Stimulated activated CD4-positive, alpha-beta T cell treated with anti-CD3 and anti-CD28 coated beads, Interleukin-2, amount 100 ng/mL, for 48 hours (primary cell): Measurements from ENCODE around the gene NUTM2E.
"Not testable (repeated sequence)": the region's sequence is repeated elsewhere in the genome, so short reads cannot be mapped to it uniquely, and the experiment has no call there.

Experiments used
- DNase-seq, 2 donors: peaks; one replicate each; pipeline ENCODE4 v3.0.0-alpha.2; 2020

Gene NUTM2E, protein sequence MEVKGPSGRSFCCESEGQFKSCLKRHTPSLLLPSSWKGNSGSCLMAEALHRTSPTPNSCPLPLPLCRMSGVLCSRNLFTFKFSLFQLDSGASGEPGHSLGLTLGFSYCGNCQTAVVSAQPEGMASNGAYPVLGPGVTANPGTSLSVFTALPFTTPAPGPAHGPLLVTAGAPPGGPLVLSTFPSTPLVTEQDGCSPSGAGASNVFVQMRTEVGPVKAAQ (N-terminal part only)

DNA sequence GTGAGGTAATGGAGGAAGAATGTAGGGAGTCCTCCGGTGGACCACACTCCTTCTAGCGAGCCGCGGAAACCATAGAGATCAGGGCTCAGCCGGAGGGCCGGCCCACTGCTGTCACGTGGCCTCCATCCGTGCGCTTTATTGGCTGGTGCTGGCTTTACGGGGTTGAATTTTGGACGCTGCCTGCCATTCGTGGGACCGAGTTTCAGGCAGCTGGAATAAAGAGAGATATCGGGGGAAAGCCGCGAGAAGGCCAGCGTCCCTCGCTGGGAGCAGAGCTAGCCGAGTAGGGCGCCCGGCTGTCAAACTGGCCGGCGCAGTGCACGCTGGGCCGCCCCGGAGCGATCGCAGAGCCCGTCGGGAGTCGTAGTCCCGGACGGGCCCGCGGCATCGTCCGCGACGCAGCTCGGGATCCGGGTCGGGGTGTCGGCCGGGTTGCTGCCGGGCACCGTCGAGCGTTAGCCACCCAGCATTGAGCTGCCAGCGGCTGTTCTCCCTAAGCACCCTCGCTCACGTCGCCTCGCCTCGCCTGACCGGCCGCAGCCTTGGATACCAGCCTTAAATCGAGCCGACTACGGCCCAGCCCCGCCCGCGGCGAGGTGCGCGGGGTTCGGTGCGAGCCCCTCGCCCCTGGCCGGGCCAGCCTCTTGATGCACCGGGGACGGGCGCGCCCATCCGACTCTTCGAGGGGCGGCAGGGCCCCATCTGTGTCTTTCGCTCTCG lies at the start of gene NUTM2E:
Gene NUTM2E, plus strand, starts transcription at position 244 of the 720 bp plus-strand sequence. CDS start 15,002 bp downstream, outside the sequence.
- peak; percentile 49 to 58 for DNase-seq

DNA sequence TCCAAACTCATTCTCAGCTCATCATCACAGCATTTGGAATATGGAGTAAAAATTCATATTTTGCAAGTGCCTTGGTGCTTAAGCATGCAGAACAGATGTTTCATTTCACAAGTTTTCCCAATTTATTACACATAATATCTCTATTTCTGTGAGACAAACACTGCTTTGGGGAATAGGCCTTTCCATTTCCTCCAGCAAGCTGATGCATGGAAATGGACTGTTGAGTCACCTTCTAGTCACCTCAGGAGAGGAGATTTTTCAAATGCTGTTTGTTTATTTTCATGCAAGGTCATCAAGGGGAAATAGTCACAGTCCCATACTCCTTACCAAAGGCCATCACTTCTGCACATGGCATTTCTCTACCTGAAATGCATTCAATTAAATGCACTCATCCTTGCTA lies 48.5 kb upstream of the NUTM2E start:
- DNase-seq: not testable (repeated sequence)

DNA sequence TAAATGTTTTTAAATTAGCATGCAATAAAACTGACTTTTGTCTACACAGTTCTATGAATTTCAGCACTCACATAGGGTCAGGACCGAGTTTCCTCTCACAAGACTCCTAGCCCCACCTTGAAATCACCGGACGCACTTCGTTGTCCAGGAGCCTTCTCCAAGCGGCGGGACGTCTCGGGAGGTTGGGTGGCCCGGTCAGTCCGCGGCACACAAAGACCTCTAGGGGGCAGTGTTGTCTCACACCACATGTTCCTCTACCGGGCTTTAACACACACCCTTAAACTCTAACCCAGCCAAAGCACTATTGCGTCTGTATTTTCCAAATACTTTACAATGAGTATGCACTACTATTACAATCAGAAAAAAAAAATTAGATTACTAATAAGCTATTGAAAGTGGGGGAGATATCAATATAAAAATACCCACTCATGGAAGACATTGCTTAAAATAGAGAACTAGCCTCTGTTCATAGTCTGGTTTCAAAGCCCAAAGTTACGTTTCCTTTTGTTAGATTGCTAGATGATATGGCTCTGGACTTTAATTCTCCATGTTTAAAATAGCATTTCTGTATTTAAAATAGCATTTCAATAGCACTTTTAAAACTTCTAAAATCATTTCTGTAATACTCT lies 47.1 kb upstream of the NUTM2E start:
- DNase-seq: peak; percentile 55 to 60

DNA sequence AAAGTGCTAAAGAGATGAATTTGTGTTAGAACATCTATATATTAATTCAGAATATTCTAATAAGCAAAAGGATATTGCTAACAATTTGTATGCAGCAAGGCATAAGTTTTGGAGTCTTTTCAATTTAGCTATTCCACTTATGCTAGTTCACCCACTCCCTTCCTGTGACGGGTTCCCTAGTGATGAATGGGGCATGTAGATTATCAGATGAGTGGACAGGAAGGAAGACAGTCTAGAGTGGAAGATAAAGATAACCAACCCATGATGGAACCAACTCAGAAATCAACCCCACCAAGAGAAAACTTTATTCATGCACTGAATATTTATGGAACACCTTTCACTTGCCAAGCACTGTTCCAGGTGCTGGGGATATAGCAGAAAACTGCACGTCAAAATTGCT lies 46.5 kb upstream of the NUTM2E start:
- not testable (repeated sequence) for DNase-seq

DNA sequence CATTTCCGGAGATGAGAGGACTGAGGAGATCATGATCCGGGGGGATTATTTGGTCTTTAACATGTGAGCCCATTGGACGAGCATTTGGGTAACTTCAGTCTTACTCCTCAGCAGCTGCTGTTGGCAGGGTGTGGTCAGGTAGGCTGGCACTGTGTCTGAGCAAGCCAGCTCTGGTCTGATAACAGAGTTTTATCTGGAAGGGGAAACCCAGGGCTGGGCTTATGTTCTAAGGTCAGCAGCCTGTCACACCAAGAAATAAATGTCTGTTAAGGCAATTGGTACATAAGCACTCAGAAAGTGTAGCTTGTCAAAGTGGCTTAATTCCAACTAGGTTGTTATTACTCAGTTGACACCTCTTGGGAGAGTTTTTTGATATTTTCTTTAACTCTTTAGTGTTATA lies 45.0 kb upstream of the NUTM2E start:
- DNase-seq: not testable (repeated sequence)

DNA sequence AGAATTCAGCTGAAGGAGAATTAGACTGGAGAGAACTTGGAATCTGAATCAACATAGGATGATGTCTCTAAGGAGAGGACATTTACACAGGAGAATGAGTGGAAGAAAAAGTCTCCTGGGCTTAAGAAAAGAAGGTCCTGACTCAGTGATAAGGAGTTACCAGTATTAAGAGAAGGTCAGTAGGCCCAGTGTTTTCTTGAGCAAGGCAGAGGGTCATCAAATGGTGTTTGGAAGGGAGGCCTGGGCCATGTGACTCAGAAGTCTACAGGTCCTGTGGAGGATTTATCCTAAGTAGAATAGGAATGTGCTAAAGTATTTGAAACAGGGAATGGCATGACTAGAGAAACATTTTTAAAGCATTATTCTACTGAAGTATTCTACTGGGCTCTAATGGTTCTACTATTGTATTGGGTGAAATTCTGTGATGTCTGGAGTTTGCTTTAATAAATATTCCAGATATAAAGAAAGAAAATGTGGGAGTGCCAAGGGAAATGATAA lies 39.0 kb upstream of the NUTM2E start:
- DNase-seq: not testable (repeated sequence)

DNA sequence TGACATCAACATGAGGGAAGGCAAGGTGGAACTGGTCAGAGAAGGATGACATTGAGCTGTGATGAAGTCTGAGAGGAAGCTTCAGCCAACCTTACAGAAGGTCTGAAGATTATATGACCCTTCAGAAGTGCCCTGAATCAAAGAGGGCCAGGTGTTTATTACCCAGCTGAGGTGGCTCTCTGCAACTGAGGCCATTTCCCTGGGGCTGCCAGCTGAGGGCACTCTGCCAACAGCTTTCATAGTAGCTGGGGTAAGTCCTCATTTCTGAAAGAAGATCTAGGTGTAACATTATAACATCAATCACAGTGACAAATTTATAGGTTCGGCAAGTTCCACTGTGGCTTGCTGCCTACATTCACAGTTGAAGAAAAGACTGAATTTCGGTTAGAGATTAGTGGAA lies 37.2 kb upstream of the NUTM2E start:
- not testable (repeated sequence) for DNase-seq

DNA sequence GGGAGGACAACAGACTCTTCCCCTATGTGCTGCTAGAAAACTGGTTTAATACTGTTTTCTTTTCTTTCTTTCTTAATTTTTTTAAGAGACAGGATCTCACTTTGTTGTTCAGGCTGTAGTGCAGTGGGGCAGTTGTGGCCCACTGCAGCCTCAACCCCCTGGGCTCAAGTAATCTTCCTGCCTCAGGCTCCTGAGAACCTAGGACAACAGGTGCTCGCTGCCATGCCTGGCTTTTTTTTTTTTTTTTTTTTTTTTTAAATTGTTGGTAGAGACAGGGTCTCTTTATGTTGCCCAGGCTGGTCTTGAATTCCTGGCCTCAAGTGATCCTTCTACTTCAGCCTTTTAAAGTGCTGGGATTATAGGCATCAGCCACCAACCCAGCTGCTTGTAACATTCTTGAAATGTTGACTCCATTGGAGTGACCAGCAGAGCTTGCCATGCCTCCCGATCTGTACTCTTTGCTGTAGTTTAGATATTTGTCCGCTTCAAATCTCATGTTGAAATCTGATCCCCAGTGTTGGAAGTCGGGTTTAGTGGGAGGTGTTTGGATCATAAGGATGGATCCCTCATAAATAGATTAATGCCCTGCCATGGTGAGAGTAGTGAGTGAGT lies 34.5 kb upstream of the NUTM2E start:
- DNase-seq: not testable (repeated sequence)

DNA sequence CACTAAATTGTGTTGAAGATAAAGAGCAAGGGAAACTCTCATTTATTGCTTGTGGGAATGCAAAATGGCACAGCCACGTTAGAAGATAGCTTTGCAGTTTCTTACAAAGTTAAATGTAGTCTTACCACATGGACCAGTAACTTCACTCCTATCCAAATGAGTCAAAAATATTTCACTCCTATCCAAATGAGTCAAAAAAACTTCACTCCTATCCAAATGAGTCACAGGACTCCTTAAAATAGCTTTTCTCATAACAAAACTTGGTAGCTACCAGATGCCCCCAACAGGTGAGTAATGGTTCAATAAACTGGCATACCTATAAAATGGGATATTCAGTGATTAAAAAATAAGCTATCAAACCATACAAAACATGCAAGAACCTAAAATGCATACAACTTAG lies 27.2 kb upstream of the NUTM2E start:
- not testable (repeated sequence) for DNase-seq

DNA sequence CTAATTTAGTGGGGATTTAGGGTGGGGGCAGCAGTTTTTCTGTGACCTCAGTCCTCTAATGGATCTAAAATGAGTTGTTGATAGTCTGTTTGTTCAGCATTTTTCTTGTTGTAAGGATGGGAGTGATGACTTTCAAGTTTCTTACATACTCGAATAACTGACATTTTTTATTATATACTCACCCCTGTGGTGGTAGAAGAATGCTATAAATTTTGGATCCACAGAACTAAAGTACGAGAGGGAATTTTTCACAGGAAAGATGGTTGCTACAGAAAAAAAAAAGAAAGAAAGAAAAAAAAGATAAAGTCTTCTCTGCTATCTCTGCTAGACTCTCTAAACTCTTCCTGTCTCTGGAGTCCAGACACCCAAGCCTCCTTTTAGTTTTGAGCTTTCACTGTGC lies 20.7 kb upstream of the NUTM2E start:
- DNase-seq: not testable (repeated sequence)

DNA sequence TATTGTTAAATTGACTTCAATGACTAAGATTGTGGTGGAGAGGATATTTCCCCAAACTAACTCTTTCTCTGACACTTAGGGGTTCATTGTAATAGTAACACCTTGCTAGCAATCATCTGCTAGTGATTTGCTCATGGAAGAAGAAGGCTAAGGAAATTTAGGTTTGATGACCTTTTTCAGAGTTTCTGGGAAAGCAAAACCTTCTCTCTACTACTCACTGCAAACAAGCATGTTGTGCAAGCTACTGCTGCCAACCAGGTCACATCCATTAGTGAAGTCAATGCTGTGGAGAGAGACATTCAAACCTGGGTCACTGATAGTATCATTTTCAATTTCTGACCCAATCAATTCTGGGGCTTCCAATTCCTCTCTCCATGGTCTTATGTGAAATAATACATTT lies 14.6 kb upstream of the NUTM2E start:
- DNase-seq: not testable (repeated sequence)

DNA sequence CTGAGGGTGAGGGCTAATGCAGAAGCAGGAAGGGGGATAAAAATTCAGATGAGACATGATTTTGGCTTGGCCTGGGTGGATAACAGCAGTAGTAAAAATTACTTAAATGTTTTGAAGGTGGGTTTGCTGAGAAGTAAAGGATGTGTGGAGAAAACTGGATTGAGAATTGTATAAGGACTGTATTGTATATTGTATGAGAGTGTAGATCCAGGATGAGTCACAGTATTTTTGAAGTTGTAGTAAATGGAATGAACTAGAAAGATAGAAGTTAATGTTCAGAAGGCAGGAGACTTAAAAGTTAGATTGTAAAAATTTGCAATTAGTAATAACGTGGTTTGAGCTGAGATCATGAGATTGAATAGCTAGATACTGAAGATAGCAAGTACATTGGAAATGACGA lies 10.2 kb upstream of the NUTM2E start:
- not testable (repeated sequence) for DNase-seq

DNA sequence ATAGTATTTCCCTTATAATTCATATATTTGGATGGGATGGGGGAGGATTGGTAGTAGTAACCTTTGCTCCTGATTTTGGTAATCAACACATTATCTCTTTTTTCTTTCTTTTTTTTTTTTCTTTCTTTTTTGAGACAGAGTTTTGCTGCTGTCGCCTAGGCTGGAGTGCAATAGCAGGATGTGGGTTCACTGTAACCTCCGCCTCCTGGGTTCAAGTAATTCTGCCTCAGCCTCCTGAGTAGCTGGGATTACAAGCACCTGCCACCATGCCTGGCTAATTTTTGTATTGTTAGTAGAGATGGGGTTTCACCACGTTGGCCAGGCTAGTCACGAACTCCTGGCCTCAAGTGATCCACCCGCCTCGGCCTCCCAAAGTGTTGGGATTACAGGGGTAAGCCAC lies 3.2 kb upstream of the NUTM2E start:
- DNase-seq: not testable (repeated sequence)

DNA sequence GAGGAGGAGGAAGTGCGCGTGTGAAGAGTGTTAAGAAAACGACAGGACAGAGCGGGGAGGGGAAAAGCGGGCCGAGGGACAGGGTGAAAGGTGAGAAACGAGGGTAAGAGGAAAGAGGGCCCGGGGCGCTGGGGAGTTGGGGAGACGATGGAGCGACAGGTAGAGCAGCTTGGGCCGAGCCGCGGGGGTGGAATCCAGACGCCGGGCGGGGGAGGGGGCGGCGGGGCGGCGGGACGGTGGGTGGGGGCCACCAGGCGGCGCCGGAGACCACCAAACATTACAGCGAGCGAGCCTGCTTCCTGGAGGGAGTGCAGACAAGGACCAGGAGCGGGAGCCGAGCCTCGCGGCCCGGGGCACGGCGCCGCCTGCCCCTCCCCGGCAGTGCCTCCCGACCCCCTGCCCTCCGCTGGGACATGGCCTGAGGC lies 940 bp upstream of the NUTM2E start:
- not testable (repeated sequence) for DNase-seq

DNA sequence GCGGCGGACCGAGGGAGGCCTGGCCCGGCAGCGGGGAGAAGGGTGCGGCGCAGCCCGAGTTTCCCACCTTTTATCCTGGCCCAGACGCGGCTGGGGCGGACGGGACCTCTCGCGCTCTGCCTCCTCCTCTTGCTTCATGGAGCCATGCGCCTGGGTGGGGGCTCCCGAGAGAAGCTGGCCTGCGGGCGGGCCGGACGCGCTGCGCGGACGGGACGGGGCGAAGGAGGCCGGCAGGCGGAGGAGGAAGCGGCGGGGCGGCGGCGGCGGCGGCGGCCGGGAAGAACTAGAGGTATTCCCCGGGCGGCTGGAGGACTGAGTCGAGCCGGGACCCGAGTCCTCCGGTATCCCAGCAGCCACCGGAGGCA lies 426 bp upstream of the NUTM2E start:
- DNase-seq: not testable (repeated sequence)

DNA sequence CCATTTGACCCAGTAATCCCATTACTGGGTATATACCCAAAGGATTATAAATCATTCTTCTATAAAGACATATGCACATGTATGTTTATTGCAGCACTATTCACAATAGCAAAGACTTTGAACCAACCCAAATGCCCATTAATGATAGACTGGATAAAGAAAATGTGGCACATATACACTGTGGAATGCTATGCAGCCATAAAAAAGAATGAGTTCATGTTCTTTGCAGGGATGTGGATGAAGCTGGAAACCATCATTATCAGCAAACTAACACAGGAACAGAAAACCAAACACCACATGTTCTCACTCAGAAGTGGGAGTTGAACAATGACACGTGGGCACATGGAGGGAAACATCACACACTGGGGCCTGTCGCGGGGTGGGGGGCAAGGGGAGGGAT lies 7.3 kb downstream of the NUTM2E start:
- not testable (repeated sequence) for DNase-seq

DNA sequence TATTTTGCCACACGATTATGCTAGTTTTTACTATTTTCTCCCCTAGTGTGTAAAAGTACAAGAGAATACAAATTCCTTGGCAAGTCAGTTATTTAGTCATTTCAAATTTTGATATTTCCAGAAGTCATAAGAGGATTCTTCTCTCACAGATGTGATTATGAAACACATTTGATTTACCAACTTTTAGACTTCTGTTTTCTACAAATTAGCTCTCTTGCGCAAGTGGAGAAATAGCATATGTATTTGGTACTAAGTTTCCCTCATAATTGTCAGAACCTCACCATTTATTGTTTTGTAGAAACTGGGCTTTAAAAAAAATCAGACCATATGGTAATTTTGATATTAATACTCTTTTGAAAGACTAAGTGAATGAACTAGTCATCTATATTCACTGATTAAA lies 9.4 kb downstream of the NUTM2E start:
- DNase-seq: not testable (repeated sequence)

DNA sequence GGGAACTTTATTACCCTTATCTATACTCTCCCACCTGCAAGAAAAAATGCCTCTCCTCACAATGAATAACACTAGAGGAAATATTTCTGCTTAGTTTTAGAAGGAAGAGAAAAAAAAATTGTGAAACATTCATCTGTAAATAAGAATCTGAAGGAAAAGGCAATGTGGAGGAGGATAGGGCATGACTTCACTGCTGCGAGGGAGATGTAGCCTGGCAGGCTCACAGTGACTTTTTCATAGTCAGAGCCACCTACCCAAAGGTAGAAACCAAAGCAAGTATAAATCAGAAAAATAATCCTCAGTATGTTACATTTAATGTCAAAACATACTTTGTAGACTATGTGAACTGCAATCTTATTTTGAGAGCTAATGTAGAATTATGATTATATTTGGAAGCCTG lies 10.4 kb downstream of the NUTM2E start:
- not testable (repeated sequence) for DNase-seq

DNA sequence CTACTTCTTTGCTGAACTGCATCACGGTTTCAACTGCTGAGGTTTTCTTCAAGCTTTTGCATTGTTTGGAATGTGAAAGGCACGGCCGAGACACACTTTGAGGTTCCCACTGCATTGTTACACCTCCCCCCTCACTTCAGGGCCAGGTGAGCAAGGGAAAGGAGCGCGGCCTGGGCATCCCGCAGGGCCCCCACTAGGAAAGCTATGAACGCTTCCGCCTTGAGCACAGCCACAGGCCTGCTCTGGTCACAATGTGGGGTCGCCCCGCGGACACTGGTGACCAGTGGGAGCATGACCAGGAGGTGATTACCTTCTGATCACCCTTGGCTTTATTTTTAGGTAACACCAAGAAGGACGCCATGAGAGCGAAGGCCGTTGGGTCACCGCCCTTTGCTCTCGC lies 11.9 kb downstream of the NUTM2E start:
- DNase-seq: not testable (repeated sequence)

DNA sequence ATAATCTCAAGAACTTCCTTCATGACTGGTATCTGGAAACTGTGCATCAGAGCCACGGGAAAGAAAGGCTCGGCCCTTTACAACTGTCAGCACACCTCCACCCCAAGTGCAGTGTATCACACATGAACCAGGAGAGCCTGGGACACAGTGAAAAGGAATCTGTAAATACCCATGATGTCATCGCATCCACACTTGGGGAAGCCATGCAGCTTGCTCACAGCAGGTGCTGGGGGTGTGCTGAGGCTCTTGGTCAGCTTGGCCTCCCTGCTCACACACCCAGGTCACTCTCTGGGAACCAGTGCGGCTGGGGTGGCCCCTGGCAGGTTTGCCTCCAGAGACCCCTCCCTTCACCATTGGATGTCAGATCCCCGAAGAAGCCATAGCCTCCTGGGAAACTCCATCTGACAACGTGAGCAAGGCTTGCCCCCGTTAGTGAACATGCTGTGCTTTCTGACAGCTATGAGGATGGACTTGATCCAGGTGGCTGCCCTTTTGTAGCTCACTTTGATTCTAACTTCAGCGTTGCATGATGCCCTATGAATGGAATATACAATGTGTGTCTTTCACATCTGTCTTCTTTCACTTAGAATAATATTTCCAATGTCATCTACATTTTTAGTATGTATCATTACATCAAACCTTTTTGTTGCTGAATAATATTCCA lies 26.8 kb downstream of the NUTM2E start:
- DNase-seq: not testable (repeated sequence)

DNA sequence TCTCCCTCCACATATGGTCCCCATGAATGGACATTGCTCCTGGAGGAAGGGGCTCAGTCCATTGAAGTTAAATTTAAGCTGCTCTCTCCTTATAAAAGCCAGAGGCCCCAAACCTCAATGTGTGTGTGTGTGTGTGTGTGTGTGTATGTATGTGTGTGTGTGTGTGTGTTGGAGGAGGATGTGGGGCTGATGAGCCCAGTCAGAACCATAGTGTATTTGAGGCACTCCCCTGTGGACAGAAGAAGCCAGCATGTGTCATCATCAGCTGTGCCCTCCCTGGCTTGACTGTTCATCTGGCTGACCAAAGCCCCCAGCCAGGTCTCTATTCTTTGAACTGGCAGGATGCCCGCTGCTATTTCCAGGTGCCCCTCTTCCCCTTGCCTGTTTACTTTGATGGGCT lies 35.7 kb downstream of the NUTM2E start:
- not testable (repeated sequence) for DNase-seq

DNA sequence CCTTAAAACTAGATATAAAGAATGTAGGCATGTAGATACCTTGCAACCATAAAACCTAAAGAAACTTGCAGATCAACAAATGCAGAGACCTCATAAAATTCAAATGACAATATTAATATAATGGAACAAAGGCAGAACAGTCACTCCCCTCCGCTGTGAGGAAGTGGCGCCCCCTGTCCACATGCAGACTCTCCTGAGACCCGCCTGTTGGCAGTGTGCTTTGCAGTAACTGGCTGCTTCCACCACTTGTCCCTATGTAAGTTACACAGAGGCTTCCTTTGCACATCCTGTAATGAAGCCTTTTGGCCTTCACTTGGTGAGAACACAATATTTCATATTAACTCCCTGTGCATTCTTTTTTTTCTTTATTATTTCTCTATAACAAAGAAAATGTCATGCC lies 36.3 kb downstream of the NUTM2E start:
- DNase-seq: not testable (repeated sequence)
